ENCODE measurements around the gene SPESP1.

Gene SPESP1

GRCh38 chr15:68909601-68910100, 20.7 kb upstream of the SPESP1 start:
- Histone ChIP-seq H3K4me3 (ENCODE audit: insufficient read depth, low read depth, low read length) (no peak overlapping the region), H3K4me1 (ENCODE audit: control insufficient read depth, insufficient read depth, low read length) (no peaks in the 10 kb centered on the region), H3K27me3 (ENCODE audit: control insufficient read depth, insufficient read depth, low read length, poor library complexity, severe bottlenecking) (no peaks in the 10 kb centered on the region), H3K27ac (ENCODE audit: insufficient read depth, low read depth, low read length, poor library complexity, severe bottlenecking) (no peak overlapping the region), H3K9me3 (ENCODE audit: control insufficient read depth, low read length) (no peaks in the 10 kb centered on the region), H3K36me3 (ENCODE audit: control insufficient read depth, insufficient read depth, low read length) (no peaks in the 10 kb centered on the region)

DNA sequence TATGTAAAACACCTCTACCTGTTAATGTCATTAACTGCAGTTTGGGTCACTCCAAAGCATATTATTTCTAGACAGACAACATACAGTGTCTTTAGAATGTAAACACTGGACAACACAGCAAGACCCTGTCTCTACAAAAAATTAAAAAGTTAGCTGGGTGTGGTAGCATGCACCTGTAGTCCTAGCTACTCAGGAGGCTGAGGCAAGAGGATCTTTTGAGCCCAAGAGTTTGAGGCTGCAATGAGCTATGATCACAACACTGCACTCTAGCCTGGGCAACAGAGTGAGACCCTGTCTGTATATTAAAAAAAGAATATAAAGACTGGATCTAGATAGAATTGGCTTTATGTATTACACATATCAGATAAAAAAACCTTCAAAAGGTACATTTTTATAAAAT, 20.0 kb upstream of the SPESP1 start:
- H3K4me1 ChIP-seq (ENCODE audit: control insufficient read depth, insufficient read depth, low read length): no peaks in the 10 kb centered on the region
- no peaks in the 10 kb centered on the region for H3K27me3 ChIP-seq (ENCODE audit: control insufficient read depth, insufficient read depth, low read length, poor library complexity, severe bottlenecking)
- no peaks in the 10 kb centered on the region for H3K36me3 ChIP-seq (ENCODE audit: control insufficient read depth, insufficient read depth, low read length)
- no peaks in the 10 kb centered on the region for H3K9me3 ChIP-seq (ENCODE audit: control insufficient read depth, low read length)
- H3K4me3 ChIP-seq (ENCODE audit: insufficient read depth, low read depth, low read length): no peak overlapping the region
- no peak overlapping the region for H3K27ac ChIP-seq (ENCODE audit: insufficient read depth, low read depth, low read length, poor library complexity, severe bottlenecking)

- no peaks in the 10 kb centered on the region for H3K9me3 ChIP-seq (ENCODE audit: control insufficient read depth, low read length)
- no peak overlapping the region for H3K4me3 ChIP-seq (ENCODE audit: insufficient read depth, low read depth, low read length)
- H3K27ac ChIP-seq (ENCODE audit: insufficient read depth, low read depth, low read length, poor library complexity, severe bottlenecking): no peak overlapping the region
- no peaks in the 10 kb centered on the region for H3K4me1 ChIP-seq (ENCODE audit: control insufficient read depth, insufficient read depth, low read length)
- H3K36me3 ChIP-seq (ENCODE audit: control insufficient read depth, insufficient read depth, low read length): no peaks in the 10 kb centered on the region
- 70 to 85% methylated on average over 1 to 2 of the region's 2 CpGs for WGBS, 2 experiments
- no peaks in the 10 kb centered on the region for H3K27me3 ChIP-seq (ENCODE audit: control insufficient read depth, insufficient read depth, low read length, poor library complexity, severe bottlenecking)
These were observed 19.5 kb upstream of the SPESP1 start for GRCh38 chr15:68910816-68911215.

GRCh38 chr15:68921926-68922325, 8.4 kb upstream of the SPESP1 start:
- H3K27ac ChIP-seq (ENCODE audit: insufficient read depth, low read depth, low read length, poor library complexity, severe bottlenecking): no peak overlapping the region
- no peaks in the 10 kb centered on the region for H3K4me1 ChIP-seq (ENCODE audit: control insufficient read depth, insufficient read depth, low read length)
- 0% methylated on average over 1 of the region's 1 CpG for WGBS, 2 experiments
- H3K4me3 ChIP-seq (ENCODE audit: insufficient read depth, low read depth, low read length): no peak overlapping the region
- no peaks in the 10 kb centered on the region for H3K9me3 ChIP-seq (ENCODE audit: control insufficient read depth, low read length)
- no peaks in the 10 kb centered on the region for H3K27me3 ChIP-seq (ENCODE audit: control insufficient read depth, insufficient read depth, low read length, poor library complexity, severe bottlenecking)
- H3K36me3 ChIP-seq (ENCODE audit: control insufficient read depth, insufficient read depth, low read length): no peaks in the 10 kb centered on the region

- Histone ChIP-seq H3K4me3 (ENCODE audit: insufficient read depth, low read depth, low read length) (no peak overlapping the region), H3K36me3 (ENCODE audit: control insufficient read depth, insufficient read depth, low read length) (no peaks in the 10 kb centered on the region), H3K27ac (ENCODE audit: insufficient read depth, low read depth, low read length, poor library complexity, severe bottlenecking) (no peak overlapping the region), H3K9me3 (ENCODE audit: control insufficient read depth, low read length) (no peaks in the 10 kb centered on the region), H3K4me1 (ENCODE audit: control insufficient read depth, insufficient read depth, low read length) (no peaks in the 10 kb centered on the region), H3K27me3 (ENCODE audit: control insufficient read depth, insufficient read depth, low read length, poor library complexity, severe bottlenecking) (no peaks in the 10 kb centered on the region)
- WGBS, 2 experiments: 2 to 6% methylated on average over 3 of the region's 8 CpGs
These were observed 5.3 kb upstream of the SPESP1 start for GRCh38 chr15:68924866-68925560.

DNA sequence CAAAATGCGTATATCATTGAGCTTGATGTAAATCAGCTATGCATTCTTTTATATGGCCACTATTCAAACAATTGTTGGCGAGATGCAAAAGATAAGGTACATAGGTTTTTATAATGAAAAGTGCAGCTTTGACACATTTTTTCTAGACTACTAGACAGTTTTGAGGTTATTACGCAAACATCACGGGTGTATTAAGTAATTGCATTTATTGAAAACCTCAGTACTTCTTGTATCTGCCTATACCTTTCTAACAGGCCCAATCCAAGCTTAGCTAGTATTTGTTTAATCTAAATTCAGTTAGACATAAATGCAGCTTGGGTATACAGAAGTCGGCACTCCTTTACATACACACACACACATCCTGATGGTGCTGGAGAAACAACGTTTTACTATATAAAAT, 2.7 kb downstream of the SPESP1 start:
- no peaks in the 10 kb centered on the region for H3K4me1 ChIP-seq (ENCODE audit: control insufficient read depth, insufficient read depth, low read length)
- 90 to 94% methylated on average over 5 to 6 of the region's 6 CpGs for WGBS, 2 experiments
- no peaks in the 10 kb centered on the region for H3K36me3 ChIP-seq (ENCODE audit: control insufficient read depth, insufficient read depth, low read length)
- H3K27me3 ChIP-seq (ENCODE audit: control insufficient read depth, insufficient read depth, low read length, poor library complexity, severe bottlenecking): no peaks in the 10 kb centered on the region
- no peak overlapping the region for H3K27ac ChIP-seq (ENCODE audit: insufficient read depth, low read depth, low read length, poor library complexity, severe bottlenecking)
- H3K4me3 ChIP-seq (ENCODE audit: insufficient read depth, low read depth, low read length): no peak overlapping the region
- no peaks in the 10 kb centered on the region for H3K9me3 ChIP-seq (ENCODE audit: control insufficient read depth, low read length)

DNA sequence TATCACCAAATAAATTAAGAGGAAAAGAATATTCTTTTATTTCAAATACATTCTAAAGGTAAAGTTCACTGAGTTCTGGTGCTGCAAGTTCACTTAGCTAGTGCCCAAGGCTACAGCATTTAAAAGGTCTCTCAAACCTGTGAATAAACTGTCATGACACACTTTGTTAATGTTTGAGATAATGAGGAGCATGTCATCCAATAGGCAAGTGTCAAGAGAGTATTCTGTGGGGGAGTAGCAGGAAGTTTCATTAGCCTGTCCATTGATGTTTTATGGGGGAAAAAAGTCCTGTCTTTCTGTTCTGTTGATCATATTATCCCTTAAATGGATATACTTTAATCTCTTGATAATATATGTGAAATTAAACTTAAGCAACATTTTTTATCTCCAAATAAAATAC, 4.0 kb downstream of the SPESP1 start:
- H3K27ac ChIP-seq (ENCODE audit: insufficient read depth, low read depth, low read length, poor library complexity, severe bottlenecking): no peak overlapping the region
- no peak overlapping the region for H3K4me3 ChIP-seq (ENCODE audit: insufficient read depth, low read depth, low read length)
- H3K36me3 ChIP-seq (ENCODE audit: control insufficient read depth, insufficient read depth, low read length): no peaks in the 10 kb centered on the region
- H3K9me3 ChIP-seq (ENCODE audit: control insufficient read depth, low read length): no peaks in the 10 kb centered on the region
- H3K27me3 ChIP-seq (ENCODE audit: control insufficient read depth, insufficient read depth, low read length, poor library complexity, severe bottlenecking): no peaks in the 10 kb centered on the region
- H3K4me1 ChIP-seq (ENCODE audit: control insufficient read depth, insufficient read depth, low read length): no peaks in the 10 kb centered on the region

DNA sequence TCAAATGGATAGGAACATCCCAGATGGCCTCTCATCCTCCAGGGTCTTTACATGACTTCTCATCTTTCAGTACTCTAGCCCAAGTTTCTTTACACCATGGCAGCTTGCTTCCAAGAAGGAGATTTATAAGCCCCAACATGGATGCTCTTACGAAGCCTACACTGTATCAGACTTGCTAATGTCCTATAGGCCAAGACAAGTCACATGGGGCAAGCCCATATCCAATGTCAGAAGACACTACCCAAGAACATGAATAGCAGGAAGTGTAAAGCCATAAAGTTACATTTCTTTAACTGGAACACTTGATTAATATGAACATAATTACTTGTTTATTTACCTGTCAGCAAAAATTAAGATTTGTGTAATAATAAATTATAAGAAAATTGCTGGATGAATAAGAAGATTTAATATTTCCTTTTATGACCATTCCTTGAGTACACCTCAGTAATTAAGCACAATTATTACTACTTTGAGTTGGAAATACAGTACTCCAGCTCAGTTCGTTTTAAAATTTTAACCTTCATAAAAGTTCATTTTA, 5.1 kb downstream of the SPESP1 start:
- Histone ChIP-seq H3K4me3 (ENCODE audit: insufficient read depth, low read depth, low read length) (no peak overlapping the region), H3K27me3 (ENCODE audit: control insufficient read depth, insufficient read depth, low read length, poor library complexity, severe bottlenecking) (no peaks in the 10 kb centered on the region), H3K4me1 (ENCODE audit: control insufficient read depth, insufficient read depth, low read length) (no peaks in the 10 kb centered on the region), H3K9me3 (ENCODE audit: control insufficient read depth, low read length) (no peaks in the 10 kb centered on the region), H3K36me3 (ENCODE audit: control insufficient read depth, insufficient read depth, low read length) (no peaks in the 10 kb centered on the region), H3K27ac (ENCODE audit: insufficient read depth, low read depth, low read length, poor library complexity, severe bottlenecking) (no peak overlapping the region)
- 86 to 100% methylated on average over 1 of the region's 2 CpGs for WGBS, 2 experiments

- 83 to 86% methylated on average over 1 of the region's 1 CpG for WGBS, 2 experiments
- H3K9me3 ChIP-seq (ENCODE audit: control insufficient read depth, low read length): no peaks in the 10 kb centered on the region
- H3K27ac ChIP-seq (ENCODE audit: insufficient read depth, low read depth, low read length, poor library complexity, severe bottlenecking): no peak overlapping the region
- no peaks in the 10 kb centered on the region for H3K27me3 ChIP-seq (ENCODE audit: control insufficient read depth, insufficient read depth, low read length, poor library complexity, severe bottlenecking)
- no peak overlapping the region for H3K4me3 ChIP-seq (ENCODE audit: insufficient read depth, low read depth, low read length)
- no peaks in the 10 kb centered on the region for H3K36me3 ChIP-seq (ENCODE audit: control insufficient read depth, insufficient read depth, low read length)
- H3K4me1 ChIP-seq (ENCODE audit: control insufficient read depth, insufficient read depth, low read length): no peaks in the 10 kb centered on the region
These were observed 9.2 kb downstream of the SPESP1 start for GRCh38 chr15:68939501-68939900.

- Histone ChIP-seq H3K9me3 (ENCODE audit: control insufficient read depth, low read length) (no peaks in the 10 kb centered on the region), H3K4me1 (ENCODE audit: control insufficient read depth, insufficient read depth, low read length) (no peaks in the 10 kb centered on the region), H3K27ac (ENCODE audit: insufficient read depth, low read depth, low read length, poor library complexity, severe bottlenecking) (no peak overlapping the region), H3K36me3 (ENCODE audit: control insufficient read depth, insufficient read depth, low read length) (no peaks in the 10 kb centered on the region), H3K4me3 (ENCODE audit: insufficient read depth, low read depth, low read length) (no peak overlapping the region), H3K27me3 (ENCODE audit: control insufficient read depth, insufficient read depth, low read length, poor library complexity, severe bottlenecking) (no peaks in the 10 kb centered on the region)
- 93 to 95% methylated on average over 4 of the region's 4 CpGs for WGBS, 2 experiments
These were observed 21.5 kb downstream of the SPESP1 start for GRCh38 chr15:68951813-68952212.

All from ectodermal cell (in vitro differentiated cells).